ENCODE data around the gene CLDN6.

Gene CLDN6

GRCh38 chr16:2990891-2991290 lies 27.1 kb downstream of the CLDN6 start:
- peaks cover 3% of the 10 kb centered on the region for H3K27me3 ChIP-seq (ENCODE audit: insufficient read depth, insufficient read length)
- no peak overlapping the region for H3K4me3 ChIP-seq (ENCODE audit: insufficient read length, low read depth)
- DNase-seq (ENCODE audit: low read depth, low spot score) = no peak

GRCh38 chr16:2988590-2989099 lies 29.3 kb downstream of the CLDN6 start:
- TF ChIP-seq SUZ12 (IDR thresholded peaks at IDR 0.05; ENCODE audit: extremely low read depth, insufficient read depth, insufficient read length) (no peak), ZNF274 (IDR thresholded peaks at IDR 0.05; ENCODE audit: low read depth, low read length) (no peak), YY1 (IDR thresholded peaks at IDR 0.05; ENCODE audit: insufficient read depth, insufficient read length) (no peak)
- no peak overlapping the region for H3K4me3 ChIP-seq (ENCODE audit: insufficient read length, low read depth)
- H3K4me1 ChIP-seq (ENCODE audit: insufficient read depth, insufficient read length) = peaks cover 34% of the 10 kb centered on the region
- no peak for DNase-seq (ENCODE audit: low read depth, low spot score)
- H3K9ac ChIP-seq (ENCODE audit: insufficient read length, low read depth) = peak overlapping the region; percentile 56
- H3K36me3 ChIP-seq (ENCODE audit: insufficient read depth, insufficient read length, low read length) = no peaks in the 10 kb centered on the region
- H3K9me3 ChIP-seq (ENCODE audit: insufficient read depth, low read length) = no peaks in the 10 kb centered on the region
- peaks cover 3% of the 10 kb centered on the region for H3K27me3 ChIP-seq (ENCODE audit: insufficient read depth, insufficient read length)

More at GRCh38 chr16:2990891-2991290, 27.1 kb downstream of the CLDN6 start:
- Histone ChIP-seq H3K9ac (ENCODE audit: insufficient read length, low read depth) (no peak overlapping the region), H3K4me1 (ENCODE audit: insufficient read depth, insufficient read length) (peaks cover 28% of the 10 kb centered on the region), H3K9me3 (ENCODE audit: insufficient read depth, low read length) (no peaks in the 10 kb centered on the region), H3K36me3 (ENCODE audit: insufficient read depth, insufficient read length, low read length) (no peaks in the 10 kb centered on the region)
- TF ChIP-seq YY1 (IDR thresholded peaks at IDR 0.05; ENCODE audit: insufficient read depth, insufficient read length) (no peak), ZNF274 (IDR thresholded peaks at IDR 0.05; ENCODE audit: low read depth, low read length) (no peak), SUZ12 (IDR thresholded peaks at IDR 0.05; ENCODE audit: extremely low read depth, insufficient read depth, insufficient read length) (no peak)

DNA sequence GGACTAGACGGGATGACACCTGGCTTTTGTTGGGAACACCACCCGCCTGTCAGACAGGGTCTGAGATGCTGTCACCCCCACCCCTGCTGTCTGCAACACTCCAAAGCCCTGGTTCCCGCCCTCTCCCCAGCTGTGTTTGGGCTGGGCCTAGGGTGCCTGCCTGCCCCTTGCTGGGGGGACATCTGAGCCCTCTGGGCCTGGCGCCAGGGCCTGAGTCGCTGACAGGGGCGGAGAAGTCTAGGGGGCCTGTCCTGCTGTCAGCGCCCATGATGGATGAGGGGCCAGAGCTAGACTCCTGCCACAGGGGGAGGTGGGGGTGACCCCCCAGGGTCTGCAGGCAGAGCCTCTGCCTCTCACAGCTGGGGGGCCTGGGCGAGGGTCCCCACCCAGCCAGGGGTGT lies 30.1 kb downstream of the CLDN6 start:
- H3K36me3 ChIP-seq (ENCODE audit: insufficient read depth, insufficient read length, low read length) = no peaks in the 10 kb centered on the region
- TF ChIP-seq SUZ12 (IDR thresholded peaks at IDR 0.05; ENCODE audit: extremely low read depth, insufficient read depth, insufficient read length) (no peak), YY1 (IDR thresholded peaks at IDR 0.05; ENCODE audit: insufficient read depth, insufficient read length) (no peak), ZNF274 (IDR thresholded peaks at IDR 0.05; ENCODE audit: low read depth, low read length) (no peak)

GRCh38 chr16:2987286-2987685 lies 30.7 kb downstream of the CLDN6 start:
- H3K9me3 ChIP-seq (ENCODE audit: insufficient read depth, low read length) = no peaks in the 10 kb centered on the region
- peaks cover 36% of the 10 kb centered on the region for H3K4me1 ChIP-seq (ENCODE audit: insufficient read depth, insufficient read length)
- peaks cover 3% of the 10 kb centered on the region for H3K27me3 ChIP-seq (ENCODE audit: insufficient read depth, insufficient read length)
- H3K4me3 ChIP-seq (ENCODE audit: insufficient read length, low read depth) = no peak overlapping the region
- peak overlapping the region; percentile 56 for H3K9ac ChIP-seq (ENCODE audit: insufficient read length, low read depth)
- no peak for DNase-seq (ENCODE audit: low read depth, low spot score)
- TF ChIP-seq YY1 (IDR thresholded peaks at IDR 0.05; ENCODE audit: insufficient read depth, insufficient read length) = no peak
- no peak for TF ChIP-seq ZNF274 (IDR thresholded peaks at IDR 0.05; ENCODE audit: low read depth, low read length)
- no peak for TF ChIP-seq SUZ12 (IDR thresholded peaks at IDR 0.05; ENCODE audit: extremely low read depth, insufficient read depth, insufficient read length)
- H3K36me3 ChIP-seq (ENCODE audit: insufficient read depth, insufficient read length, low read length) = no peaks in the 10 kb centered on the region

More for the DNA sequence above, 30.1 kb downstream of the CLDN6 start:
- H3K9ac ChIP-seq (ENCODE audit: insufficient read length, low read depth) = peak overlapping the region; percentile 56
- H3K27me3 ChIP-seq (ENCODE audit: insufficient read depth, insufficient read length) = peaks cover 3% of the 10 kb centered on the region
- no peak for DNase-seq (ENCODE audit: low read depth, low spot score)
- peaks cover 37% of the 10 kb centered on the region for H3K4me1 ChIP-seq (ENCODE audit: insufficient read depth, insufficient read length)
- H3K9me3 ChIP-seq (ENCODE audit: insufficient read depth, low read length) = no peaks in the 10 kb centered on the region
- H3K4me3 ChIP-seq (ENCODE audit: insufficient read length, low read depth) = no peak overlapping the region

- H3K4me1 ChIP-seq (ENCODE audit: insufficient read depth, insufficient read length) = peaks cover 36% of the 10 kb centered on the region
- H3K4me3 ChIP-seq (ENCODE audit: insufficient read length, low read depth) = no peak overlapping the region
- no peak for TF ChIP-seq YY1 (IDR thresholded peaks at IDR 0.05; ENCODE audit: insufficient read depth, insufficient read length)
- TF ChIP-seq SUZ12 (IDR thresholded peaks at IDR 0.05; ENCODE audit: extremely low read depth, insufficient read depth, insufficient read length) = no peak
- no peak for TF ChIP-seq ZNF274 (IDR thresholded peaks at IDR 0.05; ENCODE audit: low read depth, low read length)
- no peak for DNase-seq (ENCODE audit: low read depth, low spot score)
- peak overlapping the region; percentile 5 for H3K9ac ChIP-seq (ENCODE audit: insufficient read length, low read depth)
- no peaks in the 10 kb centered on the region for H3K9me3 ChIP-seq (ENCODE audit: insufficient read depth, low read length)
- H3K27me3 ChIP-seq (ENCODE audit: insufficient read depth, insufficient read length) = peaks cover under 1% of the 10 kb centered on the region
- no peaks in the 10 kb centered on the region for H3K36me3 ChIP-seq (ENCODE audit: insufficient read depth, insufficient read length, low read length)
Observed at GRCh38 chr16:2986623-2987188, 31.3 kb downstream of the CLDN6 start.

DNA sequence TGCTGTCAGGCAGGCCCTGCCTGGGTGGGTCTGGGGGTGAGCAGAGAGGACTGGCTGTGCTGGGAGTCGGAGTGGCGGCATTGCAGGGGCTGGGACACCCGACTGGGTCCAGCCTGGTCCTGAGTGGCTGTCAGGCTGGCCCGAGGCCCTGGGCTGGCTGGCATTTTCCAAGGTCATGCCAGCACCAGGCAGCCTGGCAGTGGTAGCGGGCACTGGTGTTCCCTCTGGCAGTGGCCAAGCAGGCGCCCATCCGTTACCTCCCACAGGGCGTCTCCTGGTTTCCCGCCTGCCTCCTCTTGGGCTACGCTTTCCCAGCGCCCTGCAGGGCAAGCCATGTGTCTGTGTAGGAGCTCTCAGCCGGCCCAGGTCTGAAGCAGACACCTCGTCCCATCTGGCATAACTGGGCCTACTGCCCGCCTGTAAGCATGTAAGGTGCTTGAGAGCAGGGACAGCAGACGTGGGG lies 32.1 kb downstream of the CLDN6 start:
- DNase-seq (ENCODE audit: low read depth, low spot score) = no peak
- no peaks in the 10 kb centered on the region for H3K27me3 ChIP-seq (ENCODE audit: insufficient read depth, insufficient read length)

GRCh38 chr16:2985462-2985861 lies 32.5 kb downstream of the CLDN6 start:
- H3K9me3 ChIP-seq (ENCODE audit: insufficient read depth, low read length) = no peaks in the 10 kb centered on the region
- no peaks in the 10 kb centered on the region for H3K36me3 ChIP-seq (ENCODE audit: insufficient read depth, insufficient read length, low read length)
- H3K9ac ChIP-seq (ENCODE audit: insufficient read length, low read depth) = peak overlapping the region; percentile 57
- no peak overlapping the region for H3K4me3 ChIP-seq (ENCODE audit: insufficient read length, low read depth)
- TF ChIP-seq YY1 (IDR thresholded peaks at IDR 0.05; ENCODE audit: insufficient read depth, insufficient read length) (no peak), ZNF274 (IDR thresholded peaks at IDR 0.05; ENCODE audit: low read depth, low read length) (no peak), SUZ12 (IDR thresholded peaks at IDR 0.05; ENCODE audit: extremely low read depth, insufficient read depth, insufficient read length) (no peak)
- H3K4me1 ChIP-seq (ENCODE audit: insufficient read depth, insufficient read length) = peaks cover 30% of the 10 kb centered on the region
- no peaks in the 10 kb centered on the region for H3K27me3 ChIP-seq (ENCODE audit: insufficient read depth, insufficient read length)
- DNase-seq (ENCODE audit: low read depth, low spot score) = no peak

More for the DNA sequence above, 32.1 kb downstream of the CLDN6 start:
- no peaks in the 10 kb centered on the region for H3K36me3 ChIP-seq (ENCODE audit: insufficient read depth, insufficient read length, low read length)
- H3K9me3 ChIP-seq (ENCODE audit: insufficient read depth, low read length) = no peaks in the 10 kb centered on the region
- H3K4me1 ChIP-seq (ENCODE audit: insufficient read depth, insufficient read length) = peaks cover 34% of the 10 kb centered on the region
- TF ChIP-seq YY1 (IDR thresholded peaks at IDR 0.05; ENCODE audit: insufficient read depth, insufficient read length) = no peak
- no peak for TF ChIP-seq SUZ12 (IDR thresholded peaks at IDR 0.05; ENCODE audit: extremely low read depth, insufficient read depth, insufficient read length)
- TF ChIP-seq ZNF274 (IDR thresholded peaks at IDR 0.05; ENCODE audit: low read depth, low read length) = no peak
- H3K4me3 ChIP-seq (ENCODE audit: insufficient read length, low read depth) = no peak overlapping the region
- peak overlapping the region; percentile 5 for H3K9ac ChIP-seq (ENCODE audit: insufficient read length, low read depth)

All from NT2/D1 (cell line).